AG09309 (cell line): Measurements from ENCODE around the gene MAGI1.

ENCODE experiments used
- DNase-seq: peaks from one replicate; pipeline ENCODE4 v3.0.0-alpha.2; 2010; ENCODE audit warnings: low read depth
- H3K4me3 ChIP-seq: 2 replicates; pipeline ENCODE4 v1.5.1; 2011; ENCODE audit warnings: mild to moderate bottlenecking, low read depth, low read length, moderate library complexity; ENCODE audit not compliant: control insufficient read depth
- TF ChIP-seq, protein P1 (sequence below): IDR thresholded peaks from 2 replicates; pipeline ENCODE4 v1.5.1; 2011; ENCODE audit warnings: mild to moderate bottlenecking, low read depth, low read length, inconsistent platforms; ENCODE audit not compliant: insufficient read depth, control insufficient read depth; ENCODE audit errors: missing control alignments

MAGI1 gene

DNA sequence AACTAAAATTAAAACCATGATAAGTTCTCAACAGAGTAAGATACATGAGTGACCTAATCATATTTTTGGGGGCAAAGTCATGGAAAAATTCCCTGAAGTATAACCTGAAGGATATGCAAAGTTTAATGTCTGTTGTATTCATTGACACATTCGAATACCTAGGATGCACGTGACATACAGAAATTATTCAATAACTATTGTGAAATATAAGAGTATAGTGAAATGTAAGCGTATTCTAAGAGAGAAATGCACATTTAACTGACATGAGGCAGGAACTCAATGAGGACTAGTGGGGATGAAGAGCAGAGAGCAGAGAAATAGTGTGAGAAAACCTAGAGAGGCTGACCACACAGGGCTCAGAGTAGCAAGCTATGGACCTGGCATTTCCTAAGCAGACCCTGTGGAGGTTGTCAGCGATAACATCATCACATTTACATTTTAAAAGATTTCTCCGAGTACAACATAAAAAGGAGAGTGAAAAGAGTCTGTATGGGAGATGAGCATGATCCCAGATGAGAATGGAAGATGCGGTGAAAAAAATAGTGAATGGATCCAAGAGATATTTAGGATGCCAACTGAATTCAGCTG lies 588.8 kb downstream of the MAGI1 start:
- TF ChIP-seq, protein P1, sequence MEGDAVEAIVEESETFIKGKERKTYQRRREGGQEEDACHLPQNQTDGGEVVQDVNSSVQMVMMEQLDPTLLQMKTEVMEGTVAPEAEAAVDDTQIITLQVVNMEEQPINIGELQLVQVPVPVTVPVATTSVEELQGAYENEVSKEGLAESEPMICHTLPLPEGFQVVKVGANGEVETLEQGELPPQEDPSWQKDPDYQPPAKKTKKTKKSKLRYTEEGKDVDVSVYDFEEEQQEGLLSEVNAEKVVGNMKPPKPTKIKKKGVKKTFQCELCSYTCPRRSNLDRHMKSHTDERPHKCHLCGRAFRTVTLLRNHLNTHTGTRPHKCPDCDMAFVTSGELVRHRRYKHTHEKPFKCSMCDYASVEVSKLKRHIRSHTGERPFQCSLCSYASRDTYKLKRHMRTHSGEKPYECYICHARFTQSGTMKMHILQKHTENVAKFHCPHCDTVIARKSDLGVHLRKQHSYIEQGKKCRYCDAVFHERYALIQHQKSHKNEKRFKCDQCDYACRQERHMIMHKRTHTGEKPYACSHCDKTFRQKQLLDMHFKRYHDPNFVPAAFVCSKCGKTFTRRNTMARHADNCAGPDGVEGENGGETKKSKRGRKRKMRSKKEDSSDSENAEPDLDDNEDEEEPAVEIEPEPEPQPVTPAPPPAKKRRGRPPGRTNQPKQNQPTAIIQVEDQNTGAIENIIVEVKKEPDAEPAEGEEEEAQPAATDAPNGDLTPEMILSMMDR: no peak
- no peak for DNase-seq
- H3K4me3 ChIP-seq: no peak overlapping the region

DNA sequence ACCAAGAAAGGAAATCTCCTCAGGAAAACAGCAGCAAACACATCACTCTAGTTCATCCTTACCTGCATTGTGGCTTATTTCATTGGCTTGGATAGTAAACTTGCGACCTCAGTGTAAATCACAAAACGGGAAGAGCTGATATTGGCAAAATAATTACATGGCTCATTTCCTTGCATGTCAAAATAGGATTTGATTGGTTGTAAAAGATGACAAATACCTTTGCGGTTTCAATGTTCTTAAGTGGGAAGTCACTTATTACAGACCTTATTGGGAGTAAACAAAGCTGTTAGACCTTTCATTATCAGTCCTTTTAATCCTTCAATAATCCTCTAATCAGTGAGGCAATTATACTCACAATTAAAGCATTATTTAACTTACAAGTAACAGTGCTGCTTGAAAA lies 590.6 kb downstream of the MAGI1 start:
- no peak for DNase-seq
- no peak overlapping the region for H3K4me3 ChIP-seq
- TF ChIP-seq, protein P1: no peak

DNA sequence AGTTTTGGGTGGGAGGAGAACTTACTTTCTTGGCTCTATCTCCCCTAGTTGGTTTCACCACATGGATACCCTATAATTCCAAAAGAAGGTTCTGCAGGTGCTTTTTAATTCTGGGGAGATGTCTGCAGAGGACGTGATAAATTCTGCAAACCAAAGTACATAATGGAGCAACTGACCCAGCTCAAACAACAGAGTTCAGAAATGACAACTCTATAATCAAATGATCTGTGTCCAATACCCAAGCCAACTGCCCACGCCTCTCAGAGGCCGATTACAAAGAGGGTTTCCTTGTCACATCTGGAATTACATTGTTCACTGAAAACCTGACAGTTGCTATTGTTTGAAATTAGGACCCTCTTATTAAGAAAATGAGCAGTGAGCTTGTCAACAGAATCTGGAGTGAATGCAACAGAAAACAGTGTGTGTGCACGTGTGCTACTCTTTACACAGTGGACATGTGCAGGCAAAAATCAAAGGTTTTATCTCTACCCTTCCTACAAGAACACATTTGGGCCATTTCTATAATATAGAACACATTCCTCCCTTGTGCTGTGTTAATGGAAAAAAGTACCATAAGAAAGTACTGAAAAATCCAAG lies 593.0 kb downstream of the MAGI1 start:
- TF ChIP-seq, protein P1: no peak

DNA sequence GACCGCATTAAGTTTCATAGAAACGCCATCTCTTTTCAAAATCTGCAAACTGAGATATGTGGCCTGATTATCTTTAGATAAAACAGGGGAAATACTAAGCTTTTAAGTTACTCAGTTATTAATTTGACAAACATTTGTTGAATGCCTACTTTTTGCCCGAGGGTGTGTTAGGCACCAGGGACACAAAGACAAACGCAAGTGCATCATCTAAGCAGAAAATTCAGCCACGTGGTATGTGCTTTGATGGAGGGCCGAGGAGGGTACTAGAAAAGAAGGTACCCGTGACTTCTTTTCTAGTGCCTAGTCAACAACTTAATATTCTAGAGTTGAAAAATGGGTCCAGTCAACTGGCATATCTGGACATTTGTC lies 594.3 kb downstream of the MAGI1 start:
- no peak overlapping the region for H3K4me3 ChIP-seq
- no peak for DNase-seq
- TF ChIP-seq, protein P1: no peak

More for the DNA sequence above, 593.0 kb downstream of the MAGI1 start:
- DNase-seq: no peak
- no peak overlapping the region for H3K4me3 ChIP-seq

DNA sequence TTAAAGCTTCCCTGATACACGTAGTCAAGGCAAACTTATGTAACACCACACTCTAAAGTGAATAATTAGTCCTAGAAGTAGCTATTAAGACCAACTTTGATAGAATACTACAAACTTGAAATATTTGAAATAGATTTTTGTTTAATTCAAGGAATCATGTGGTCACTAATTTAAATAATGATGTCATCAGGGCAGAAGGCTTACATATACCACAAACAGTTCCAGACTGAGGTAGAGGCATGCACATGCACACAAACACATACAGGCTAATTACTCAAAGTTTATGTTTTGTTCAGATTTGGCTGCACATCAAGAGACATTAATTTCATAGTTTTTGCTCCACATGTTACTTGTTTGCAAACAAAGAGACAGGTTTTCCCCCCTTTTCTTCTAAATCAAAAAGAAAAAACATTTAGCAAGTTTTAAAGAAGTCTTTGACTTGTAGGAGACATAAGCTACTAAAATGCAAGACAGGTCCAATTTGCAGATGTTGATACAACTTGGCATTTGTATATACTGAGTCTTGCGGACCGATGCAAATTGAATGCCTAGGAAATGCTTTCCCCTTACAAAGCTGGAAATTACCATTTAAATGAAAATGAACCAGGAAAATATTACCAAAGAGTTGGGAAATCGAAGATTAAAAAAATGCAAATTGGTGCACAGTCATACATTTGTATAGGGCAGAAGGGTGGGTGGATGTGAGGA lies 594.8 kb downstream of the MAGI1 start:
- DNase-seq: no peak
- TF ChIP-seq, protein P1: no peak
- no peak overlapping the region for H3K4me3 ChIP-seq

DNA sequence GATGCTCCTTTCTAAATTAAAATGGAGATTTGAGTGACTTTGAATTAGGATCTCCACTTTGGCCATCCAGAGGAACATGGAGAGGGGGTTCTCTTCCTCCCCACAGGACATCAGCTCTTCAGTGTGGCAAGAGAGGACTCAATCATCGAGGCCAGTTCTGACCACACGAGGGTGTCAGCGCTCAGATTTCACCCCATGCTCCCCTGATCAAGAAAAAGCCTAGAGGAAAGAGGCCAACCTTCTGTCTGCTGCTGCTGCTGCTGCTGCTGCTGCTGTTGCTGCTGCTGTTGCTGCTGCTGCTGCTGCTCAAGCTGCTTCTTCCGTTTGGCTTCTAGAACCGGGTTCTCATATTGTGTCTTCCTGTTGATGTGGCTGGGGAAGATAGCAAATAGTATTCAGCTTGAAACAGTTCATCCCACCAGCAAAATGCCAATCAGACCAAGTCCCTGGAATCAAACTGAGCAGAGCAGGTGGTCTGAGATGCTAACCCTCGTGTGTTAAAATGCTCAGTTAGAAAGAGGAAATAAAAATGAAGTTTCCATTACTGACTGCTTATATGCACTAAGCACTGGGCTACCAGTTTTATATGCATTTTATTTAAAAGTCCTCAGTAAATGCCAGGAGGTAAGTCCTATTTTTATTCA lies 599.0 kb downstream of the MAGI1 start:
- TF ChIP-seq, protein P1: peak; percentile 78
- H3K4me3 ChIP-seq: no peak overlapping the region
- peak; percentile 27 for DNase-seq
